AG04450 (cell line): Measurements from ENCODE around the gene PPRC1. TPM values are rescaled to one million over a fixed set of nuclear protein-coding genes. Genes with fewer than 3 reads are reported as not detected.

Experiments
- CTCF ChIA-PET: fragments of 300-600, 350-600 bp; formaldehyde crosslinking; extraction: SDS; loops from one replicate; lab custom pipeline; 2022; ENCODE audit warnings: antibody characterized with exemption, inconsistent platforms; lab: Charles Lee
- POLR2A ChIA-PET: fragments of 350-600 bp; formaldehyde crosslinking; extraction: SDS; loops from one replicate; lab custom pipeline; 2021; ENCODE audit warnings: antibody characterized with exemption, inconsistent platforms; lab: Yijun Ruan, JAX
- DNase-seq: peaks from one replicate; pipeline ENCODE4 v3.0.0-alpha.2; 2011; ENCODE audit warnings: low read depth, low spot score
- H3K27ac ChIP-seq: one replicate; pipeline ENCODE4 v1.5.1; 2012; ENCODE audit warnings: low read depth, low read length, control low read depth
- H3K27me3 ChIP-seq: one replicate; pipeline ENCODE4 v1.6.0; 2012; ENCODE audit warnings: low read length; ENCODE audit not compliant: control insufficient read depth, insufficient read depth
- H3K4me3 ChIP-seq: 2 replicates; pipeline ENCODE4 v1.5.1; 2011; ENCODE audit warnings: mild to moderate bottlenecking, low read depth, low read length, control low read depth
- H3K9me3 ChIP-seq: 2 replicates; pipeline ENCODE4 v1.5.1; 2012; ENCODE audit warnings: low read length; ENCODE audit not compliant: control insufficient read depth, insufficient read depth
- CTCF ChIP-seq: IDR thresholded peaks from 2 replicates; pipeline ENCODE4 v1.5.1; 2011; ENCODE audit warnings: low read depth, low read length, control low read depth, inconsistent platforms
- polyA plus RNA-seq: library from polyadenylated mRNA; depleted of rRNA; stranded (reverse); fragments of >200 nt; gene quantifications from 2 replicates; pipeline ENCODE4 v1.2.3, GENCODE V29; 2011

PPRC1 gene
- polyA plus RNA-seq, 1 experiment, result 14.1 TPM

- no peak overlapping the region for H3K4me3 ChIP-seq
- no peaks in the 10 kb centered on the region for H3K27me3 ChIP-seq
- ChIA-PET POLR2A (interaction anchor here (0.7 to 1.4 kb wide), 3 partner anchors 10 to 42 kb away, joined by 5 to 7 read pairs (median 6); partner anchors contain the start of gene NOLC1), CTCF (interaction anchor here (0.6 to 2.8 kb wide), 15 partner anchors 9 to 345 kb away, joined by 3 to 23 read pairs (median 3); no protein-coding TSS in a partner anchor)
- H3K27ac ChIP-seq, result peak overlapping the region; percentile 24
- DNase-seq, result no peak
- TF ChIP-seq CTCF, result no peak
- H3K9me3 ChIP-seq, result no peaks in the 10 kb centered on the region; the same call in 1 of the 2 replicates
These were observed 1.3 kb upstream of the PPRC1 start for GRCh38 chr10:102131286-102132170.

GRCh38 chr10:102132193-102132562 lies 662 bp upstream of the PPRC1 start:
- no peak for DNase-seq
- CTCF ChIA-PET, result interaction anchor here (0.7 to 2.8 kb wide), 10 partner anchors 8 to 309 kb away, joined by 3 to 23 read pairs (median 3); no protein-coding TSS in a partner anchor
- Histone ChIP-seq H3K4me3 (peak overlapping the region; percentile 61), H3K27me3 (no peaks in the 10 kb centered on the region), H3K27ac (no peak overlapping the region), H3K9me3 (no peaks in the 10 kb centered on the region; the same call in 1 of the 2 replicates)
- TF ChIP-seq CTCF, result no peak
- POLR2A ChIA-PET, result interaction anchor here (1.0 to 1.3 kb wide), 2 partner anchors 9 to 20 kb away, joined by 3 to 5 read pairs; partner anchors contain the start of gene NOLC1

DNA sequence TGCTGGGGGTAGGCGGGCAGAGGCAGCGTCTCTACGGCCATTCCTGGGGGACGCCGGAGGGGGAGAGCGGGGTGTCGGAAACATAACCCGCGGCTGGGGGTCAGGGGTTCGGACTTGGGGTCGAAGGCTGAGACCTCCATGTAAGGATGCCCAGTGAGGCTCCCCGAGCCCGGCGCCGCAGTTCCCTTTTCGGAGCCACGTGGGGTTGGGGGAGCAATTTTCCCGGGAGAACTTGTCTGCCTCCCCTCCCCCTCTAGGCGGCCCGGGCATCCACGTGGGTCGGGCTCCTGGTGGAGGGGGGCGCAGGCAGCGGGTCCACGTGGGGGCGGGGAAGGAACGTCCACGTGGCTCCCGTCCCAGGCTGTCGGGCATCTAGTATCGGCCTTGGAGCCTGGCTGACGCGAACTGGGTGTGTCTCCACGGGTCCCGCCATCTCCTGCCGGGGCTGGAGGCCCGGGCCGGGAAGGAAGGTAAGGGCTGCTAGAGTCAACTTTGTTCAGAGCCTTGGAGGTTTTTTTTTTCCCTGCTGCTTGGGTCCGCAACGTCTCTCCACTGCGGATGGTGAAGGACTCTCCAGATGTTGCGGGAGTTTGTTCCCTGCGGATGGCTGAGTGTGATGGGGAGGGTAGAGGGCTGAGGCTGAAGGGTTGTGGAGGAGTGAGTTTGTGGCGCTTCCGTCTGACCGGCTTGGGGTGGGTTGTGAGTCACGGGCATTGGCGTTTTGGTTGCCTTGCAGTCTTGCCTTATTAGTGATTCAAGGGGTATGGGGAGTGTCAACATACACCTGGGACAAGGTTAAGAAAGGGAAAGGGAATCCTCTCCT lies 744 bp downstream of the PPRC1 start:
- POLR2A ChIA-PET, result no interaction called here
- Histone ChIP-seq H3K27me3 (no peaks in the 10 kb centered on the region), H3K27ac (peak overlapping the region; percentile 93), H3K4me3 (peak overlapping the region; percentile 96), H3K9me3 (no peaks in the 10 kb centered on the region; the same call in 1 of the 2 replicates)
- DNase-seq, result peak; percentile 46
- CTCF ChIA-PET, result no interaction called here
- TF ChIP-seq CTCF, result no peak

- no peak for DNase-seq
- CTCF ChIA-PET, result no interaction called here
- POLR2A ChIA-PET, result no interaction called here
- Histone ChIP-seq H3K4me3 (peak overlapping the region; percentile 96), H3K9me3 (no peaks in the 10 kb centered on the region; the same call in 1 of the 2 replicates), H3K27me3 (no peaks in the 10 kb centered on the region), H3K27ac (no peak overlapping the region)
- no peak for TF ChIP-seq CTCF
These were observed 1.6 kb downstream of the PPRC1 start for GRCh38 chr10:102134416-102134815.
